HG03521 (cell line): ENCODE data around the gene KPNB1.

Source experiments
- ATAC-seq: cut with Tn5 transposase; IDR thresholded peaks from one replicate; pipeline ENCODE4 v1.9.1; 2021; ENCODE audit warnings: mild to moderate bottlenecking, moderate library complexity; ENCODE audit not compliant: unreplicated experiment

KPNB1 gene

GRCh38 chr17:47708864-47709541, 59.3 kb downstream of the KPNB1 start:
- ATAC-seq: no peak

GRCh38 chr17:47709594-47709993, 59.9 kb downstream of the KPNB1 start:
- ATAC-seq: no peak

GRCh38 chr17:47711366-47712099, 61.8 kb downstream of the KPNB1 start:
- no peak for ATAC-seq

DNA sequence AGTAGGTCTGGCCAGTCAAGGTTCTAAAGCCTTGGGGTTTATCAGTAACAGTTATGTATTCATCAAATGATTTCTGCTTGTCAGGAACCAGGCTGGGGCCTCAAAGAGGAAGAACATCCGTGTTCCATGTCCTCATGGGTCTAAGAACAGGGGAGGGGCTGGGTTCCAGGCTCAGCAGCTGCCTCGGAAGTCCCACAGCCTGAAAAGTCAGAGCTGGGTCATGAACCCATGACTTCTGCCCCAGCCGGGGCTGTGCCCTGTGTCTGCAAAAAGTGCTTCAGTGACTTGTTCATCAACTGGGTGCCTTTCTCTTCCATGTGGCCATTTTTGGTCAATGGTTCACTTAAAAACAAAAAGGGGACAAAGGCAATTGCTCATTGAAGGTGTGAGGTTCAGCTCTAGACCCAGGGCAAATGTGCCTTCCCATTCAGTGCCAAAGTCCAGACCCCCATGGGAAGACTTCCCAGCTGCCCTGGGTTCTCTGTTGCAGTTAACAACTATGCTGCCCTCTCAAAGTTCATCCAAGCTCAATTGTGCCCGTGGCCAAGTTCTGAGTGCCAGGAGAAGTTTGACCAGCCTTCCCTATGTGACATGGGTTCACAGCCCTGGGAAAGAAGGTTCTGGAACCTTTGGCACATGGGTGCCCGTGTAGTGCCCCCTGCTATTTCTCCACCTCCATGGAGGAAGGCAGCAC, 62.8 kb downstream of the KPNB1 start:
- no peak for ATAC-seq

DNA sequence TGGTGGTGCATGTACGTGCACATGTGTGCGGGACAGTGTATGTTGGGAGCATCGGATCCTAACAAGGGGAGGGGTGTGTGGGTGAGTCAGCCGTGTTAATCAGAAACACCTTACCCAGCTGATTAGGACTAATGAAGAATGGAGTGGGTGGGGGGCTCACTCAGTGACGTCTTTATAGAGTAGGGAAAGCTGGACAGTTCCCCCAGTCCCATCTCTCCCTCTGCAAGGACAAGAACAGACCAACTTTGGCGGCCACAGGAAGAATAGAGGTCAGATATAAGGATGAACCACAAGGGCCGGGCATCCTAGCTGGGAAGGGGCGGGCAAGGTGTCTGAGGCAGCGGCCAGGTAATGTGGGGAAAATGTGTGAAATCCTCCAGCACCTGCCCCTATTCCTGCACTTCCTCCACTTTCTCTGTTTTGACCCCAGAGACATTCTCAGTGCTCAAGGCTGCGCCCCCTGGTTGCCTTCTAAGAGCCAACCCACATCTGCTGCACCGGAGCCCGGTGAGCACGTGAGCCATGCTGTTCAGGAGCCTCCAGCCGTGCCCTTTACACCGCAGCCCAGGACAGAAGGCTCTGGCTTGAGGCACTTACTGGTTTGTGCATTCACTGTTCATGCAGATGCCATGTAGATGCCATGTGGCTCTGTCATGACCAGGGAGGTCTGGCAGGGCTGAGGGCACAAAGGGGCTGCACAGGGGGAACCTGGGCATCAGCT, 64.4 kb downstream of the KPNB1 start:
- no peak for ATAC-seq

GRCh38 chr17:47714773-47715396, 65.2 kb downstream of the KPNB1 start:
- no peak for ATAC-seq

GRCh38 chr17:47715669-47716325, 66.1 kb downstream of the KPNB1 start:
- ATAC-seq: no peak

DNA sequence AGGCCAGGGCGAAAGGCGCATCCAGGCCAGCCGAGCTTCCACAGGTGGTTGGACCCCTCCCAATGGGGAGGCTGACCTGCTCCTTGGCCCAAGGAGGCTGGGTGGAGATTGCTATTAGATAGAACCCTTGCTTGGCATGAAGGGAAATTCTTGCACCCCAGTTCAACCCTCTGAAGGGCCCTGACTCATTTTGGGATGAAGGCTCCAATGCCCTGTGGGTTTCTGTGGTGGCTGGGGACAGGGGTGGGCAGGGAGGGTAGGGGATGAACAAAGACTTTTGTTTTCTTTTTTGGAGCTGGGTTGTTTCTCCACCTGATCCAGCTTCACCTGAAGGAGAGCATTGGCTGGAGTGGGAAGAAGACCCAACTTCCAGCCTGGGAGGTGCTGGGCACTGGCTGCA, 66.7 kb downstream of the KPNB1 start:
- ATAC-seq: no peak

GRCh38 chr17:47717261-47717697, 67.6 kb downstream of the KPNB1 start:
- ATAC-seq: no peak

GRCh38 chr17:47717979-47718621, 68.4 kb downstream of the KPNB1 start:
- ATAC-seq: no peak

DNA sequence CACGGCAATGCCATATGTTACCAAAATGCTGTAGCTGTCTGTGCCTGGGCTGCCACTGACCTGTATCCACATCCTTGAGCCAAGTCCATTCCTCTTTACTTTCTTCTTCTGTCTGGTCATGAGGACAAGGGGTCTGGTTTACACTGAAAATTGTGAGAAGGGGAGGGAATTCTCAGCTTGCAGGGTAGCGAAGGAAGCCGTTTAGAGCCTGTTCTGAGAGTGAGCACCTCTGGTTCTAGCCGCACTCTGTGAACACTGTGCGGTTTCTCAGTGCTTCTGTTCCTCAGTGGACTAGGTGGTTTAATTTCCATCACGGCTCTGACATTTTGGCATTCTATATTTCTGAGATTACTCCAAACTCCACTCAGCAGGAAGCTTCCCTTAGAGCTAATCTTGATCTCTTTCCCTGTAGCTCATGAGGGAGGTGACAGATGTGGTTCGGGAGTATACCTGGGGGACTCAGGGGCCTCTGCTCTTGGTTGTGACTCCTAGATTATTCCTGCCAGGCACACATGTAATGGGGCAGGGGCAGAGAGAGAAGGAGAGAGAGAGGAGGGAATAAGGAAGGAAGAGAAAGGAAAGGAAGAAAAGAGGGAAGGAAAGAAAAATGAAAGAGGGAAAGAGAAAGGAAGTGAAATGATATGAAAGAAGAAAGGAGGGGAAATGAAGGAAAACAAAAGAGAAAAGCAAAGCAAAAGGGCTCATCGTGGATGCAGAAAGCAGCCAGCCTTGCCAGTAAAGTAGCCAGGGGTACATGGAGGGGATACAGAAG, 69.1 kb downstream of the KPNB1 start:
- no peak for ATAC-seq

DNA sequence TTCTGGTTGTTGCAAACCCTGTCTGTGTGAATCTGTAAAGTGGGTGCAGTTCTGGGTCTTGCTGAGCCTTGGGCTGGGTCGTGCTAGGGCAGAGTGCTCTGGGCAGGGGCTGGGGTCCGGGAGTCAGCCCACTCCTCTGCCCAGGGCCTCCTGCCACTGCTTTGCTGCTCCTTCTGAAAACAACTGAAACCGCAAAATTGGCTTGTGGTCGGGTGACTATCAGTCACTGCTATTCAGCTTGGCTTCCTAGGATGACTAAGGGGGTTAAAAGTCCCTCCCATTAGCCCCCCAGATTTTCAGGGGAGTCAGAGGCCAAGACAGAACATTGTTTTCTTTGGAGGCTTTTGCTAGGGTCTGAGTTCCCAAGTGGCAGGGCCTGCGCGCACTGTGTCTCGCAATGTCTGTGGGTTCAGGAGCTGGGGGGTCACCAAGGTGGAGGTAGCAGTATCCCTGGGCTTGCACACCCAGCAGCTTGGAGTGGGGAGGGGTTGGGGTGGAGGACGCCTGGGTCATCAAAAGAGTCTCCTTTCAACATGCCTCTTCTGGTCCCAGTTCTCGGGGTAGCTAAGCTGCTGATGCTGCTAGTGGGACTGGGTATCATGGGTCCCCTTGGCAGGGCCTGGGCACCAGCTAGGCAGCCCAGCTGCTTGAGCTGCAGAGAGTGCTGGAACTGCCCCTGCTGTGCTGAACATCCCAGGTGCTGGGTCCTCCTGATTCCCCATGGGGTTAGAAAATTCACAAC, 69.9 kb downstream of the KPNB1 start:
- ATAC-seq: no peak

DNA sequence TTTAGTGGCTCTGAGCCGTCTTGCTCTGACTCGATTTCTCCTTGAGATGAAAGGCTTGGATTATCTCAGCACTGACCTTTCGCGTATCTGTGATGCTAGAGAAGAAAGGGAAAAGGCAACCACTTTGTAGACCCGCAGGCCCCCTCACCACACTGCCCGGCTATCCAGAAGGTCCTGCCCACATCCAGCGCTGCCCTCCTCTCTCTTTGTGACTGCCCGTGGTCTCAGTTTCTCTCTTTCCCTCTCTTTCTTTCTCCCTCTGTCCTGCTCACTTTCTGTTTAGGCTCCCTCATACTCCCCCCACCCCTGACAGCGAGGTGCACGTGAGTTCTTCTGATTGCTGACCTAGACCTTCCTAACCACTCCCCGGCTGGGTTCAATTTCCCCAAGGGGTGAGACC, 70.5 kb downstream of the KPNB1 start:
- no peak for ATAC-seq

DNA sequence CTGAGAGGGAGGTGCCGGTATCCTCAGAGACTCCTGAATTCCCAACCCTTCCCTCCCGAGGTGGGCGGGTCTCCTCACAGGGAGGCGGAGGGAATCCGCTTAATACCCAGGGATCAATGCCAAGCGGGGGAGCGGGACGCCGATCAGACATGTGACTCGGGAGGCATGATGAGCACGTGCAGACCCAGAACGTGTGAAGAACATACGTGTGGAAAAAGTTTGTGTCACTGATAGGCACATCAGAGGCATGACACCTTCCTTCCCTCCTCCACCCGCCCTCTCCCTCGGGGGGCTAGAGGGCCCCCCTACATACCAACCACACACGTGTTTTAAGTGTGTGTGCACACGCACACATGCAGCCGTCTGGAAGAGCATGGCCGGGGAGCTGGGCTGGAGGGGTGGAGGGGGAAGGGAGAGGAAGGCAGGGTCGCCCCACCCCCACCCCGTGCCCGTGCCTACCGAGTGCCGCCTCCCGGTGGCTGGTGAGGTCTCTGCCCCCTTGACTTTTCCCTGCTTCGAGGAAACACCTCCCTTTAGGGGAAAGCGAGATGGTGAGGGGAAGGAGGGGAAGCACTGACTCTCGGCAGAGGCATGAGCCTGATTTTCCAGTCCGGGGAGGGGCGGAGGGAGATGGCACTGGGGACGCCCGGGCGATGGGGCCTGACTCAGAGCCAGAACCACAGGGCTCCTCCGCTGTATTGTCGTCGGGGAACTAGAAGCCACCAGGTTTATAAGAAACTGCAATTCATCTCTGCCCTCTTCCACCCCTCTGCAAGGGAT, 71.2 kb downstream of the KPNB1 start:
- ATAC-seq: no peak

DNA sequence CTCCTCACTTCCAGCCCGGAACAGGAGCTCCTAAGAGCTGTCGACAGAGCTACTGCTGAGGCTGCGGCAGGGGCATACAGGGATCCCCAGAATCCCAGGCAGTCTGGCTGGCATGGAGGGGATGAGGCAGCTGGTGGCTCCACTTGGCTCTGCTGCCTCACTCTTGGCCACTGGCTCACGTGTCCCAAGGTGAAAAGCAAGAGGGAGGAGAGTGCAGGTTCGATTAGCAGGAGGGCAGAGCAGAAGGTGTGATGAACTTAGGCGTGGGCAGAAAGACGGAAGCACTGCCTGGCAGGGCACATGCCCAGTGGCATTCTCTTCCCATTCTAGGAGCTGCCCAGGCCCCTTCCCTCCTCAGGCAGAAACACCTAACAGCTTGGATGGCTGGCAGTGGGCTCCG, 72.0 kb downstream of the KPNB1 start:
- no peak for ATAC-seq

GRCh38 chr17:47724705-47725104, 75.0 kb downstream of the KPNB1 start:
- no peak for ATAC-seq

DNA sequence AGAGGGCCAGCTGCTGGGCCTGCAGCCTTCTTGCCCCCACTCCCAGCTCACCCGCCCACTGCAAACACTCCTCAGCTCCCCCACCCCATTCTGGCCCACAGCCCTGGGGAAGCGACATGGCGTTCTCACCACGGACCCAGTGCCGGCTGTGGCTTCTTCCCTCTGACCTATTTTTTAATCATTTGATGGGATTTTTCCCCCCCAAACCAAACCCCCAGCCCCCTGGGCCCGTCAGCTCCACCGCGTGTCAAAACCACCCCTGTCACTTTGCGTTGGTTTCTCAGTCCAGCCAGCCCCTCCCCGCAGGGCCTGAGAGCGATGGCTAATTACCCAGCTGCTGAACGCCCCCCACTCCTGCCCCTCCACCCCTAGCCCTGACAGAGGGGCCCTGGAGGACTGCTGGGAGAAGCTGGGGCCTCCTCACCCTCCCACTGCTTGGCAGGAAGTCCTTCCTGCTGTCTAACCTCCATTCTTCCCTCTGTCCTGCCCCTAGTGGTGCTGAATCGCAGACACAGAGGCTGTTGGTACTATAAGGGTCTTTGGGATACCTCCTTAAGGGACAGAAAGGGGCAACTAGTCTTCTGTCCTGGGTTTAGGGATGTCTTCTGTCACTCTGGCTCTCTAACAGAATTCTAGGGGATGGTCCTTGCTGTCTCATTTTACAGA, 75.9 kb downstream of the KPNB1 start:
- no peak for ATAC-seq
